NCI-H82 treated with DMSO at 0.1 percent for 48 hours (cell line): Measurements from ENCODE around the gene PRAMEF33.
A peak's percentile ranks its signal among the peaks of the same experiment; 100 is the strongest.
"Not testable (repeated sequence)": the region's sequence is repeated elsewhere in the genome, so short reads cannot be mapped to it uniquely, and the experiment has no call there.

Experiments used
- DNase-seq: peaks from one replicate; lab custom pipeline; 2025; ENCODE audit not compliant: unreplicated experiment; lab: John Stamatoyannopoulos, UW

Gene PRAMEF33, protein sequence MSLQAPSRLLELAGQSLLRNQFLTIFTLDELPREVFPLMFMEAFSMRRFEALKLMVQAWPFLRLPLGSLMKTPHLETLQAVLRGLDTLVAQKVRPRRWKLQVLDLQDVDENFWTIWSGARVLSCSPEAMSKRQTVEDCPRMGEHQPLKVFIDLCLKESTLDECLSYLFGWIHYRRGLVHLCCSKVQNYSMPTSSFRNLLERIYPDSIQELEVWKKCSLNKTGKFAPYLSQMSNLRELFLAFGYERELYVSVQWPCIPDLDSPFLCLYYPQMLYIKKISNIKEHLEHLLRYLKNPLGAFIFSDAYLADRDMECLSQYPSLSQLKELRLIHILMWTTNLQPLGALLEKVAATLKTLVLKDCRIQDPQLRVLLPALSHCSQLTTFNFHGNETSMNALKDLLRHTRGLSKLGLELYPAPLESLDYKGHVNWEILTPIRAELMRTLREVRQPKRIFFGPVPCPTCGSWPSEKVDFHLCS

DNA sequence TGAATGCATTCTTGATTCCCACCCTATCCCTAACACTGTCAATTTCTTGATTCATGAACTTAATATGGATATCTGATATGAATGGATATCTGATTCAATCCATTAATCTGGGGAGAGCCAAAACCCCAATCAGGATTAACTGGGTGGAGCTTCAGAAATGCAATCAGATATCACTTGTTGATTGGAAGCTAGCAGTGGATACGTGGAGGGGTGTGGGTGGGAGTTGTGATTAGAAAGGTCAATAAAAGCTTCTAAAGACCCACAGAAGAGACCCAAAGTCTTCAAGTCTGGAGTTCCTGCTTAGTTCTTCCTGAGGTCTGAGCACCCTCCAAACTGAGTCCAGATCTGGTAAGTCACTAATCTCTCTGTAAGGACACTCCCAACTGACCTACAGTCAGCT is at the start of gene PRAMEF33:
Gene PRAMEF33, plus strand, starts transcription at position 301 of the 400 bp plus-strand sequence. CDS start 2,416 bp downstream, outside the sequence.
- not testable (repeated sequence) for DNase-seq

GRCh38 chr1:13253898-13254297 is 49.4 kb upstream of the PRAMEF33 start, which contains the start of gene PRAMEF5:
Gene PRAMEF5 (plus strand): TSS chr1:13254198. CDS start chr1:13259269, 5,071 bp downstream.
- DNase-seq = not testable (repeated sequence)

DNA sequence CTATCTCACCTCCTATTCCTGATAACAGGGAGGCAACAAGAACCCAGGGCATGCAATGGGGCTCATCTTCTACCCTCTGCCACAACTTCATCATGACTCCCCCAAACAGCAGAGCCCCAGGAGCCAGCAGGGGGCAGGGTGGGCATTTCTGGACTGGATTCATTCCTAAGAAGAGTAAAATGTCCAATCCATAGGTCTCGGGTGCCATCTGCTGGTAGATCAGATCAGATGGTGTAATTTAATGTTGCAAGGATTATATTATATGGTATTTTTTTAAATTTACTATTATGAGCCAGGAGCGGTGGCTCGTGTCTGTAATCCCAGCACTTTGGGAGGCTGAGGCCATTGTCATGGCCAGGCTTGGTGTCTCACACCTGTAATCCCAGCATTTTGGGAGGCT is 38.2 kb upstream of the PRAMEF33 start:
- not testable (repeated sequence) for DNase-seq

DNA sequence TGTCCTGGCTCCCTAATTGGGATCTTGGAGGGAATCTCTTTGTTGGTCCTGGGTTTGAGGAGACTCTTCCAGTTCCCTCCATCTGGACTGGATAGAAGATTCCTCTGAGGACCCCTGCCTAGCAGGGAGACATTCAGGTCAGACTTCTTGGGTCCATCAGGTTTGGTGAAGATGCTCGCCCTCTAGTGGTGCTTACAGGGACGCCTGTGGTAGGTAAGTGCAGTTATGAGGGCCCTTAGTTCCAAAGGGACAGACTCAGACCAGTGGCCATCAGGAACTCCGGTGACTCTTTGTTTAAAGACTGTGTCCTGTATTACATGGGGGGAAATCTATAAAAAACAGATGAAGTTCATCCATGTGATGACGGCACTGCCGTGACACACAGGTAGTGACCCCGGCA is 26.3 kb upstream of the PRAMEF33 start:
- not testable (repeated sequence) for DNase-seq

GRCh38 chr1:13279617-13280016 is 23.7 kb upstream of the PRAMEF33 start:
- DNase-seq = not testable (repeated sequence)

DNA sequence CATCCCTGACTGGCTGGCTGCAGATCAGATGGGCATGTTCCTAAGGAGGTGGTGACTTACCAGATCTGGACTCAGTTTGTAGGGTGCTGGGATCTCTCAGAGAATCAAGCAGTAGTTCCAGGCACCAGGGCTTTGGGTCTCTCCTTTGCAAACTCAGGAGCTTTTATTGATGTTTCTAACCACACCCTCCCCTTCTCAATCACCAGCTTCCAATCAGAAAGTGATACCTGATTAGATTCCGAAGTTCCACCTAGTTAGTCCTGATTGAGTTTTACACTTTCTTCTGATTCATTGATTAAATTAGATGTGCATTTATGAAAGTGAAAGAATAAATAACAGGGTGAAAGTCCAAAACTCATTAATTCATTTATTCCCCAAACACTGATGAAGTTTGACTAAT is 18.3 kb upstream of the PRAMEF33 start, which contains the start of gene PRAMEF8:
Gene PRAMEF8, minus strand, starts transcription at position 101 of the 400 bp plus-strand sequence. CDS start 1,046 bp downstream, outside the sequence.
- DNase-seq = not testable (repeated sequence)

GRCh38 chr1:13289030-13289429 is 14.3 kb upstream of the PRAMEF33 start:
- not testable (repeated sequence) for DNase-seq

DNA sequence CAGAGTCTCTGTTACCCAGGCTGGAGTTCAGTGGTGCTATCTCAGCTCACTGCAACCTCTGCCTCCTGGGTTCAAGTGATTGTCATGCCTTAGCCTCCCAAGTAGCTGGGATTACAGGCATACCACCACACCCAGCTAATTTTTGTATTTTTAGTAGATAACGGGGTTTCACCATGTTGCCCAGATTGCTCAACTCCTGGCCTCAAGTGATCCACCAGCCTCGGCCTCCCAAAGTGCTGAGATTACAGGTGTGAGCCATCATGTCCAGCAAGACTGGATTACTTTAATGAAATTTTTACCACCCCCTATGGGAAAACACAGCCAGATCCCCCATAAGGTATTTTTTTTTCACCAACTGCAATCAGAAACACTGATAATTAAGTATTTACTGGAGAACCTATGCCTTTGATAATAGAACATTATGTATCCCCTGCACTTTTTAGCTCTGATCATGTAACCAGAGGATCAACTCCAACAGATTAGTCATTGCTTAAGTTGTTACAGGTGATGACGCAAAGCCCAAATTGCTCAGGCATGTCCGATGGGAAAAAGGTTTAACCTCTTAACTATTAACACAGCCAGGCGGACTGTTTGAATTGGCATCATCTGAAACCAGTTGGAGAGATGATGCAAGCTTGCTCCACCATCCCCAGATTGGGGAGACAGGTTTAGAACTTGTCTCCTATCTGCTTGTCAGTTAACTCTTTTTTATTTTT is 6.0 kb upstream of the PRAMEF33 start:
- DNase-seq = not testable (repeated sequence)

- not testable (repeated sequence) for DNase-seq
Measured at GRCh38 chr1:13298699-13299098, 4.6 kb upstream of the PRAMEF33 start.

GRCh38 chr1:13302197-13302596 is 1.1 kb upstream of the PRAMEF33 start:
- DNase-seq = not testable (repeated sequence)

DNA sequence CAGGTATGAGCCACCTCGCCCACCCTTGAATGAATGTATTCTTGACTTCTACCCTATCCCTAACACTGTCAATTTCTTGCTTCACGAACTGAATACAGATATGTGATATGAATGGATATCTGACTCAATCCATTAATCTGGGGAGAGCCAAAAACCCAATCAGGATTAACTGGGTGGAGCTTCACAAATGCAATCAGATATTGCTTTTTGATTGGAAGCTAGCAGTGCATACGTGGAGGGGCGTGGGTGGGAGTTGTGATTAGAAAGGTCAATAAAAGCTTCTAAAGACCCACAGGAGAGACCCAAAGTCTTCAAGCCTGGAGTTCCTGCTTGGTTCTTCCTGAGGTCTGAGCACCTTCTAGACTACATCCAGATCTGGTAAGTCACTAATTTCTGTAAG is 11.9 kb downstream of the PRAMEF33 start, which contains the start of gene PRAMEF15:
Gene PRAMEF15, plus strand, starts transcription at position 301 of the 400 bp plus-strand sequence. CDS start 2,827 bp downstream, outside the sequence.
- DNase-seq = not testable (repeated sequence)

DNA sequence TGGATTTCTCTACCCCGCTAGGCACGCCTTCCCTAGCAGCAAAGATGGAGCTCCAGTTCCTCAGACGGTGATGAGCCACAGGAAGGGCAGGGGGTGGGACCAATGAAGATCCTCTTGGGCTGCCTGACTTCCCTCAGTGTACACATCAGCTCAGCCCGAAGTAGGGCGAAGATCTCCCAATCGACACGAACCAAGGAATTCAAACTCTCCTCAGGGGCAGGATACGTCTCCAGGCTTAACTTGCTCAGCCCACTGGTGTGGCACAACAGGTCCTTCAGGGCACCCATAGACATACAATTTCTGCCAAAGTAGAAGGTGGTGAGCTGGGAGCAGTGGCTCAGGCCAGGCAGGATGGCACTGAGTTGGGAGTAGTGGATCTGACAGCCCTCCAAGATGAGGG is 39.2 kb downstream of the PRAMEF33 start:
- DNase-seq = not testable (repeated sequence)

GRCh38 chr1:13347034-13347433 is 43.7 kb downstream of the PRAMEF33 start, which contains the start of gene PRAMEF14:
Gene PRAMEF14 (minus strand): TSS chr1:13347134. CDS start chr1:13345314, 1,820 bp downstream.
- DNase-seq = not testable (repeated sequence)

DNA sequence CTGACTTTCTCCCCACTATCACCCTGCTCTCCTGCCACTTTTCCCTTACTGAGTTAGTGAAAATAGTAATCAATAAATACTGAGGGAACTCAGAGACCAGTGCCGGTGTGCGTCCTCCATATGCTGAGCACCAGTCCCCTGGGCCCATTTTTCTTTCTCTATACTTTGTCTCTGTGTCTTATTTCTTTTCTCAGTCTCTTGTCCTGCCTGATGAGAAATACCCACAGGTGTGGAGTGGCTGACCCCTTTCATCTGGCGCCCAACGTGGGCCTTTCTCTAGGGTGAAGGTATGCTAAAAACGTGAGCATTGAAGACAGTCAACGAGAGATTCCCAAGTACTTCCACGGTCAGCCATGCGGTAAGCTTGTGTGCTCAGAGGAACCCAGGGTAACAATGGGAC is 50.1 kb downstream of the PRAMEF33 start:
- DNase-seq = not testable (repeated sequence)

GRCh38 chr1:13354475-13354874 is 51.1 kb downstream of the PRAMEF33 start:
- not testable (repeated sequence) for DNase-seq

GRCh38 chr1:13356774-13357173 is 53.4 kb downstream of the PRAMEF33 start:
- peak; percentile 11 for DNase-seq
